Stimulated activated CD4-positive, alpha-beta T cell treated with anti-CD3 and anti-CD28 coated beads, TNF-alpha, amount 100 ng/mL, for 24 hours (primary cell): Measurements from ENCODE around the gene AGBL3.
"Not testable (repeated sequence)": the region's sequence is repeated elsewhere in the genome, so short reads cannot be mapped to it uniquely, and the experiment has no call there.

Experiments used
- DNase-seq, 3 experiments: peaks; one replicate each; pipeline ENCODE4 v3.0.0-alpha.2; 2020; ENCODE audit warnings: low read depth in 3 of 3

AGBL3 gene

DNA sequence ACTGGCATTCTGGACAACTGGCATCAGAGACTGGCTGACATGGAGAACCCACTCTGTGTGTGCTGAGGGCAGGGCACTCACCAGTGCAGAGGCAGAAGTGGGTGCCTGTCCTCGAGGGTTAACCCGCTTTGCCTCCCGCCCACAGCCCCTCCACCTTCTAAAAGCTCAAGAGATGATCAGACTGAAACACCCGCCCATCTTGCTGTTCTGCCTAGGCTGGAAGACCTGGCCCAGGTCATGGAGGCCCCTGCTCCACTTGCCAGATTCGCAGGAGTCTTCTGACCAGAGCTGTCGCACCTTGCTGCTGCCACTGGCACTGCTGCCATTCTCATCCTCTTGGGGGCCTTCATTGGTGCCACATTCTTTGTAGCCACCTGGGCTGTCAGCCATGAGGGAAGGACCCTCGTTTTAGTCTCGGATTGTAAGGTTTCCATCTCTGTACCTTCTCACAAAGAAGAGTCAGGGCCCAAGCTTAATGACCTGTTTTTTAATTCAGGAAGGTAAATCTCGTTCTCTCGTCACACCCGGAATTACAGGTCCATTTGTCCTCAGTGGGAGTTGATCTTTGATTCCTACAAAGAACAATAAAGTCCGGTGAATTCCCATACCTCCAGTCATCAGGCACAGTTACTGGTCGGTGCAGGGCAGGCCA lies 182.3 kb downstream of the AGBL3 start:
- DNase-seq: no peak

DNA sequence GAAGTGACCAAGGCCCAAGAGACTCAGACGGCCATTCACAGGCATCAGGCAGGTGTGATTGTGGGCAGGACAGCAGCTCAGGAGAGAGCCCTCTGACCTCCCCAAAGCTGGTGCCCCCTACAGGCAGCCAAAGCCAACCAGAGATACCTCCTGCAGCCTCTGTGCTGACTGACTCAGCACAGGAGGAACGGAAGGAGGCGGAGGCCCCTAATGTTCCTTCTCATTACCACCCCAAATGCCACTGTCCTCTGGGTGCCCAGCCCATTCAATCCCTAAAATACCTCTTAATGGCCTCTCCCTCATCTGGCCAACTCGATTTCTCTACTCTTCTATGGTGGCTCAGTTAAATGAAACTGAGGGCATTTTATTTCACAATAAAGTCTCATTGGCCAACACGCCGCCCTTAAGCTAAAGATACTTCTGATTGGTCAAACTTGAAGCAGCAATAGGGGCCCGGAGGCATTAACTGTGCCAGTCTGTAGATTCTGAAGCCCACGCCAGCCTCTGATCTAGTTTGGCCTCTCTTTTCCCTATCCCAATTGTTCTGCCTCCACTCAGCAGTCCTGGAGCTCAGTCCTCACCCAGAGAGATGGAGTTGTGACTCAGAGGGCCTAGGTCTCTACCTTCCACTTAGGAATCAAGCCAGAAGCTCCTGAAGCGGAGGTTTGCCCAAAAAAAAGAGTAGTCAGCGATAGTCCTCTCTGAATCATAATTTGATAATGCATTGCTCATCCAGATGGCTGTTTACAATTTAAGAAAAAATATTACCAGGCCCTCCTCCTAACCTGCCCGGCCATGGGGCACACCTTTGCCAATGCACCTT lies 183.0 kb downstream of the AGBL3 start:
- peak in 2 of 3 experiments; percentile 23 to 61 for DNase-seq

DNA sequence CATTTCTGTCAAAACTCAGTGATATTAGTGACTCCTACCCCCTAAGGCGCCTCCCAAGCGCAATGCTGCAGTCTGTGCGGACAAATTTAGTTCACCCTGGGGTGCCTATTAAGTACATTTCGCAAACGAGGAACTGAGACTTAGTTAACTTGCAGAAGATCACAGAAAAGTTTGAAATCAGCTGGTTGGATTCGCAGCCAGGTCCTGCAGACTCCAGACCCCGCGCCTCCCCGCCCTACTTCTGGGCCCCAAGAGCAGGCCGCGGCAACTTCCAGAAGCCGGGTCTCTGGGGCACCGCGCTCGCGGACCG lies 183.6 kb downstream of the AGBL3 start:
- DNase-seq: no peak

DNA sequence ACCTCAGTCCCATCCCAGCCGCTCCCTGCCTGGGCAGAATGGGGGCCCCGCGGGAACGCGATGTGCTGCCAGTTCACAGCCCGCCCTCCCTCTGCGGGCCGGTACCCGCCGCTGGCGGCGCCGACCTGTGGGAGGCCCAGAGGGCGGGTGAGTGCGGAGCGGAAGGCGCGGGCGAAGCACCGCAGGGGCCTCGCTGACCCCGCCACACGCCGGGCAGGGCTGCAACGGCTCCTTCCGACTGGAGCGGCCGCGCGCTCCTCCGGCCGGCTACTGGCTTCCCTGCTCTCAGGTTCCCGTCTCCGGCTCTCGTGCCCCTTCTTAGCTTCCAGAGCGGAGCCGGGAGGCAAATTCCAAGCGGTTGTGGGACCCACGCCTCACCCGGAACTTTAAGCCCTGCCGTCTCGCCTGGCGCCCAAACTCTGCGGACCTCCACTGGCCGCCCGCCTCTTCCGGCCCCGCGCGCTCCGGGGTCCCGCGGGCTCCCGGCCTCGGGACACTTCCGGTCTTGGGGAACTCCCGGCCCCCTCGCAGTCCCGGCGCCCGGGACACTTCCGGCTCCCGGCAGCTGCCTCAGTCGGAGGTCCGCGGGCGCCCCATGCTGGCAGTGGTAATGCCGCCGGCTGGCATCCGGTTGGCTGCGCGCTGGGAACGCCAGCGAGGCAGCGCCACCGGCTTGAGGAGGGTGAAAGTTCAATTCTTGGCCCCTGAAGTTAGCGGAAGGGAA lies 184.1 kb downstream of the AGBL3 start, which contains the start of gene CYREN:
Gene CYREN (minus strand): TSS at position 434 of the 724 bp plus-strand sequence. CDS start 1,785 bp downstream, outside the sequence.
- peak; percentile 83 to 92 (median 87) for DNase-seq

DNA sequence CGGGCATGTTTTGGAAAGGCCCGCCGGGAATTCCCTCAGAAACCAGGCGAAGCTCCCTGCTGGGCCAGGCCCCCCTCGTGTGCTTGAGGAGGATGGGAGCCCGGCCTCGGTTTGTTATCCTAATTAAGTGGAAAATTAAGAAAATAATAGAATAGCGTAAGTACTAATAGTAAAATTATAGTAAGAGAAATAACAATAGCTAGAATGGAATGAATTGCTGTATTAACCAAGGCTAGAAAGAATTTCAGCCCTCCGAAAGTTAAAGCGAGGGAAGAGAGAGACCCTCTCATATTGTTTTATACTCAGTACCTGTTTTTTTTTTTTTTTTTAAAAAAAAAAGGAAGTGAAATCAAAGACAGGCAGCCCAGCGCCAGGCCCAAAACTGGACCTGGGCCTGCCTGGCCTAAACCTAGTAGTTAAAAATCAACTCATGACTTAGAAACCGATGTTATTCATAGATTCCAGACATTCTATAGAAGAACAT lies 184.7 kb downstream of the AGBL3 start:
- DNase-seq: not testable (repeated sequence)

DNA sequence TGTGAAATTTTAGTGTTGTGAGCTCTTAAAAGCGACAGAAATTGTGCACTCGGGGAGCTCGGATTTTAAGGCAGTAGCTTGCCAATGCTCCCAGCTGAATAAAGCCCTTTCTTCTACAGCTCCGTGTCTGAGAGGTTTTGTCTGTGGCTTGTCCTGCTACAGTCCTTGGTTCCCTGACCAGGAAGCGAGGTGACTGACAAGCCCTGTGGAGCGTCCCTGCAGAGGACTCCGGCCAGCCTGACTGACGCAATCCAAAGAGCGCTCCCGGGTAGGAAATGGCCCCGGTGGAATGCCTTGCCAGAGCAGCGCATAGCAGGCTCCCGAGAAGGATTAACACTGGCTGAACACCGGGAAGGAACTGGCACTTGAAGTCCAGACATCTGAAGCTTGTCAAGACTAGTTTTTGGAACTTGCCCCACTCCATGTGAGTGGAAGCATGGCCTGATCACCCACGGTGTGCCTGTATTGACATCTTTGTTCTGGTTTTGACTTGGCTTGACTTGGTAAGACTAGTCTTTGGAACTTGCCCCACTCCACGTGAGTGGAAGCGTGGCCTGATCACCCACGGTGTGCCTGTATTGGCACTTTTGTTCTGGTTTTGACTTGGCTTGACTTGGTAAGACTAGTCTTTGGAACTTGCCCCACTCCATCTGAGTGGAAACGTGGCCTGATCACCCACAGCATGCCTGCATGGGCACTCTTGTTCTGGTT lies 185.4 kb downstream of the AGBL3 start:
- DNase-seq: not testable (repeated sequence)

DNA sequence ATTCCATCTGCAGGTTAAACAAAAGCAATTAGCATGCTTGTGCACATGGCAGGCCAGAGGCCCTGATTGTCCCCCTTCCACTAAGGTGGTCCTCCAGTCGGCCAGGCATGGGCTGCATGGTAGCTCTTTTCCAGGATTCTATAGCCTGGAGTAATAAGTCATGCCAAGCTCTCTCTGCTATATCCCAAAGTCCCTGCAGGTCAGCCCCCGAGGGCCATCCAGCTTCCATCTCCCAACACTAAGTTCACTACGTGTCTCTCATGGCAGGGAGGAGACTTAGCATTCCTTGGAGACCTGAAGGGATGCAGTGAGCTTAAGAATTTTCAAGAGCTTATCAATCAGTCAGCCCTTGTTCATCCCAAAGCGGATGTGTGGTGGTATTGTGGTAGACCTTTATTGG lies 187.6 kb downstream of the AGBL3 start:
- DNase-seq: not testable (repeated sequence)

DNA sequence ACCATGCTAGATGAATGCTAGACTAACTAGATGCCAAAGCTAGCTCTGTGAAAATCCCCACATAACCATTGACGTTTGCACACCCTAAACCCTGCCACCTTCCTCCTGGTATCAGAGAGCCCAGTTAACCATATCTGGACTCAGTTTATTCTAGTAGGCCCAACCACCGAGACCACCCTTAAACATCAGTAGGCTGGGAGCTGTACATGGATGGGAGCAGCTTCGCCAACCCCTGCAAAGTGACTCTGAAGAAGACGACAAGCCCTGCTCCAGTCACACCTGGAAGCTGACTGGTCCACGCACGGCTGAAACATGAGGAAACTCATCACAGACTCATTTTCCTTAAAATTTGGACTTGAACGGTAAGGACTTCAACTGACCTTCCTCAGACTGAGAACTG lies 188.6 kb downstream of the AGBL3 start:
- DNase-seq: no peak

DNA sequence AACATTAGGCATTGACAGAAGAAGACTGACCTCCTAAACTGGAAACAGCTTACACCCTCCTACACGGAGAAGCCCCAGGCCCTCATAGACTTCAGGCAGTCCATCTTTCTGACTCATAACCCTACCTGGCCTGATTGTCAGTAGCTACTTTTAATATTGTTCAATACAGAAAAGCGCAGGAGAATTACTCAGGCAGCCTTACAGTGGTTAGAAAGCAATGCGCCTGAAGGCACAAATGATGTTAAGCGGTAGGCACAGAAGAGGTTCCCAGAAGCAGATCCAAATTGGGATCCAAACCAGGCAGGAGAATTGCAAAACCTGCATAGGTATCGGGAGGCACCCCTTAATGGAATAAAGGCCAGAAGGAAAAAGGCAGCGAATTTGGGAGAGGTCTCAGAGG lies 189.6 kb downstream of the AGBL3 start:
- no peak for DNase-seq

DNA sequence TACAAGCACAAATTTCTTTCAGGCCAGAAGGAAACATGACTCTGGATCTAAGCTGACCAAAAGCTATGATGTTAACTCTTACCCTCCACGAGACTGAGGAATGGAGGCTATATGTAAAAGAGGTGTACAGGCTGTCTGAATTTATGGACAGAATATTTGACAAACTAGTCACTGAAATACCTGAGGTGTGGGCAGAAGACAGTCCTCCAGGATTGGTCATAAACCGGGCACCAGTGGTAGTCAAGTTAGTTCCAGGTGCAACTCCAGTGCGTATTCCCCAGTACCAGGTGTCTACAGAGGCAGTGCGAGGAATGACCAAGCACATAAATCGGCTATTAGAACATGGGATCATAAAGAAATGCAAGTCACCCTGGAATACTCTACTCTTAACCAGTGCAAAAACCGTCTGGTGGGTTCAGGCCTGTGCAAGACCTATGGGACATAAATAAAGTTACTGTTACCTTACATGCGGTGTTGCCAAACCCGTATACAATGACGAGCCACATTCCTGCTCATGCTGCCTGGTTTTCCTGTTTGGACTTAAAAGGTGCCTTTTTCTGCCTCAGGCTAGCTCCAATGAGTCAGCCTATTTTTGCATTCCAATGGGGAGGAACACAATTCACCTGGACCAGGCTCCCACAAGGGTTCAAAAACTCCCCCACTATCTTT lies 190.9 kb downstream of the AGBL3 start:
- no peak for DNase-seq

DNA sequence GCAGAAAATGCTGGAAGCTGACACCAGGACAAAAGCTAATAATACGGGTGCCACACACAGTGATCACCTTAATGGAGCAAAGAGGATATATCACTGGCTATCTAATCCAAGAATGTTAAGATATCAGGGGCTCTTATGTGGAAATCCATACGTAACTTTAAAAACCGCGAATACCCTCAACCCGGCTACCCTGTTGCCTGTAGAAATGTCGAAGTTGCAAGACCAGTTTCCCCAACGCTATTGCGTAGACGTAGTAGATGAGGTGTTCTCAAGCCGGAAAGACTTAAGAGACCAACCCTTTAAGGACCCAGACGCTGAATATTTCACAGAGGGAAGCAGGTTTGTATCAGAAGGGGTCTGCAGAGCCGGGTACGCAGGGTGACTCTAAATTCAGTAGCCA lies 192.1 kb downstream of the AGBL3 start:
- DNase-seq: no peak

DNA sequence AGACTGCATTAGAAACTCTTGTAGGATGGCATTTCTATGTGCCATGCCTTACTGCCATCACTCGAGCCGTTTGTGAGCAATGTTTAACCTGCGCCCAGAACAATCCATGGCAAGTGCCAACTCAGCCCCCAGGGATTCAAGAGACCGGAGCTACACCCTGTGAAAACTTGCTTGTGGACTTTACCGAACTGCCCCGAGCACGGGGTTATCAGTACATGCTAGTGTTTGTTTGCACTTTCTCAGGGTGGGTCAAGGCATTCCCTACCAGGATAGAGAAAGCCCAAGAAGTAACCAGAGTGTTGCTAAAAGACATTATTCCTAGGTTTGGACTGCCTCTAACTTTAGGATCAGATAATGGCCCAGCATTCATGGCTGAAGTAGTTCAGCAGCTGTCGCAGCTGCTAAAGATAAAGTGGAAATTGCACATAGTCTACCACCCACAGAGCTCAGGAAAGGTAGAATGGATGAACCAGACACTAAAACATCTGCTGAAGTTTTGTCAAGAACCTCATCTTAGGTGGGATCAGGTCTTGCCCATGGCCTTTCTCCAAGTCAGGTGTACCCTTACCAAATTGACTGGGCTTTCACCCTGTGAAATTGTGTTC lies 193.1 kb downstream of the AGBL3 start:
- DNase-seq: no peak

DNA sequence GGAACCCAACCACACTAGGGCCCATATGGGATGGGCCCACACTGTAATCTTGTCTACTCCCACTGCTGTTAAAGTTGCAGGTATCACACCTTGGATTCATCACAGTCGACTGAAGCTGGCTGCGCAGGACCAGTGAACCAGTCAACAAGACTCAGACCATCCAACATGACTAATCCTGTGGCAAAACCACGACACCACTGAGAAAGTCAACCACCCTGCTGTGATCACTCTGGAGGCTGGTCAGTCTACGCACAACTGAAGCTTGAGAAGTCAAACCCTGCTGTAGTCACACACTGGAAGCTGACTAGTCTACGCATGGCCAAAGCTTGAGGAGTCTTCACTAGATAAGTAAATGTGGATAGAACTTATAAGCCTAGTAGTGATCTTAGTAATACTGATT lies 193.8 kb downstream of the AGBL3 start:
- no peak for DNase-seq

DNA sequence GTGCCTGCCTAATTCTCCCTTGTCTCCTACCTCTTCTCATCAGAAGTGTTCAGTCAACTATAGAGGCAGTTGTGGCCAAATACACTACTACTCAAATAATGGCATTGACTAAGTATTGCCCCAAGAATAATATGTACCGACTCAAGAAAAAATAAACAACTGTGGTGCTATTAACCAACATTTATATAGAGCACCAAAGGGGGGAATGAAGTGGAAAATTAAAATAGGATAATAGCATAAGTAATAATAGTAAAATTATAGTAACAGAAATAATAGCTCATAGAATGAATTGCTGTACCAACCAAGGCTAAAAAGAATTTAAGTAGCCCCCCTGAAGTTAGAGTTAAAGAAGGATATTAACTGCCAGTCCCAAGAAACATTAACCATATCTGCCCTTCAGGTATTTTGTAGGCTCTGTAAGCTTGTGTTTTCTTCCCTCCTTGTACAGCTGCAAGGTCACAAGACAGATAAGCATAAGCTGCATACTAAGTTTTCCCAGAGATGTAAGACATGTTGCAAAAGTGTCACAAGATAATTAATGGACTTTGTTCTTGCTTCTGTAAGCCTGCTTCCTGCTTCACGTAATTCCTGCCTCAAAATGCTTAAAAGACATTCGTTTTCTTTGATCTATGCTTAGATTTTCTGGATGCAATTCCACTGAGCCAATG lies 195.1 kb downstream of the AGBL3 start:
- DNase-seq: no peak

DNA sequence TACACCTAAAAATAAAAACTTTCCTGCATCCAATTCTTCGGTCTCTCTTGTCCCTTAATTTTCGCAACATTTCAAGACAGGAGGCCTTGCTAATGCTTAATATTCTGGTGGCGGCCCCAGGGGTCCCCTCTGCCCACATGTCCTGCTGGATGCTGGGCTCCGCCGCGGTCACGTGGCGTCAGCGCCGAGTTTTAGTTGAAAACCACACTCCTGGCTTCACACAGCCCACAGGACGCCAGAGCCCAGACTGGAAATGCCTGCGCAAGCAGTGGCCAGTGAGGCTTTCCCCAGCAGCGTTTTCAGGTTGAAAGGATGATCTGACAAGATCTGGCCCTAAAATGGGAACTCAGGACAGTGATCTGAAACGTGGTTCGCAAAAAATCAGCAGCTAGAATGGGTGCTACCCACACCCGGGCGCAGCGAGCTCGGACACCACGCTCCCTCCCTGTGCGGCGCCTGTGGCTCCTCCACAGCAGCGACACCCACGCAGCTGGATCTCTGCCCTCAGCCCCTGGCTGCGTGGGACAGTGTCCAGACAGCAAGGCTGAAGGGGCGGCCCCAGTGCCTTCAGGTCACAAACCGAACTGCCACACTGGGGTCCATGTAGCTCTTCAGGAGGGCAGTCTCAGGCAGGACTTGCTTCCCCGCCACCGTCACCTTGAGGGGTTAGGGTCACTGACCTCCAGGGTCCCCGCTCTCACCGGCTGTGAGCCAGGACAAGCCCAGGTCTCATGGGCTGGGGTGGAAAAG lies 195.8 kb downstream of the AGBL3 start:
- no peak for DNase-seq

DNA sequence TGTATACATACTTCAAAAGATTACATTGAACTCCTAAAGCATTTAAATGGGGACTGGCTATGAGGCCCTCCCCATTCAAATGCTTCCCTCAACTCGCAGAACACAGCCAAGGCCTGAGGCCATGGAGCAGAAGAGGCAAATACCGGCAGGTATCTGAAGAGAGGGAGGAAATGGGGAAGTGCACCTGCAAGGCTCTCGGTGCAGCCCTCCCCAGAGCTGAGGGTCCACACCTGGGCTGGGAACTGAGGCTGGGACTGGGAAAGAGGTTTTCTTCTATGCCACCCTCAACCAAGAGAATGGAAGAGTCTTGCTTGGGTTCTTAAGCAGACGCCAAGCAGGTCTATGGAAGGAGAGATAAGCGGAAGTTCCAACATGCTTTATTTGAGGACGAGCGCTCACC lies 197.2 kb downstream of the AGBL3 start:
- no peak for DNase-seq

DNA sequence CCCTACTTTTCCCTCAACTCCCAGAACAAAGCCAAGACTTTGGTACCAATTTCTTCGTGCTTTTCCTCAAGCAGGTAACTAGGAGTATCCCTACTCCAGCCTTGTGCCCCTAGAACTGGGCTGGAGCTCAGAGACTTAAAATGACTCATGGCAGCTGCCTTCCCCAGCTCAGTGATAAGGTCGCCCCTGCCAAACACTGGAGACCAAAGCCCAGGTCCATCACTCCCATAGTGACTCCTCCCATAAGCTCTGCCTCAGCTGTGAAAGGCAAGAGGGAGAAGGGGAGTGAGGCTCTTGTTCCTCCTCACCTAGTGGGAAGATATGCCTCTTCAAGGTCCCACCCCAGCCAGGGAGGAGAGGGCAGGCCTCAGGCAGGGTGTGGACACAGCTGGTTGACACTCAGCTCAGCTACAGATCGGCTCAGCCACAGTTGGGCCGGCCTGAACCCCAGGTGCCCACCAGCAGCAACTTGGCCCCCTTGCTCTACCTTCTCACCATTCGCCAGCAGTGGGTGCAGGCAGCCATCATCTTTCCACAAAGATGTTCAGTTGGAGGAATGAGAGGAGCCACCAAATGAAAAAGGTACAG lies 198.0 kb downstream of the AGBL3 start:
- no peak for DNase-seq
